ENCODE data around the gene TBC1D1.

TBC1D1 gene

GRCh38 chr4:38145033-38145678 lies 254.3 kb downstream of the TBC1D1 start:
- in situ Hi-C loops (cut with HindIII; ENCODE audit: low pct_unique_long_range_greater_than_20kb, low sequenced_read_pairs): no loop called here
- no peak for DNase-seq (ENCODE audit: low read depth in 1 of 2, low spot score in 1 of 2)
- no peak for TF ChIP-seq JUND (IDR thresholded peaks at IDR 0.05; ENCODE audit: low read depth)

DNA sequence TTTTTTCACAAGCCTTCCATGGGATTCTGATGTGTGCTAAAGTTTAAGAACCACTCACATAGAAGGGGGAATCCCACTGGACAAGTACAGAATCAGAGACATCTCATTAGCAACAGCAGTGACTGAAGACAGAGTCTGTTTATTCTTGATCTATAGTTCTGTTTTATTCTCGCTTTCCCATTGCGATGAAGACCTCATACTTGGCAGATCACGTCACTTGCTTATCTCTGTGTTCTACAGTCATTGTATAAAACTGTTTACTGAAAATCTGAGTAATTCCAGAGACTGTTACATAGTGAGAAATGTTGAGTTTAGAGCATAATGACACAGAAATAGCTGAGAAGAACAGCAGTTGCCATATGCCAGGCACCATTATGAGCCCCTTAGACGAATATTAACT lies 254.9 kb downstream of the TBC1D1 start:
- no peak for TF ChIP-seq JUND (IDR thresholded peaks at IDR 0.05; ENCODE audit: low read depth)
- in situ Hi-C loops (cut with HindIII; ENCODE audit: low pct_unique_long_range_greater_than_20kb, low sequenced_read_pairs): no loop called here
- no peak for DNase-seq (ENCODE audit: low read depth in 1 of 2, low spot score in 1 of 2)

DNA sequence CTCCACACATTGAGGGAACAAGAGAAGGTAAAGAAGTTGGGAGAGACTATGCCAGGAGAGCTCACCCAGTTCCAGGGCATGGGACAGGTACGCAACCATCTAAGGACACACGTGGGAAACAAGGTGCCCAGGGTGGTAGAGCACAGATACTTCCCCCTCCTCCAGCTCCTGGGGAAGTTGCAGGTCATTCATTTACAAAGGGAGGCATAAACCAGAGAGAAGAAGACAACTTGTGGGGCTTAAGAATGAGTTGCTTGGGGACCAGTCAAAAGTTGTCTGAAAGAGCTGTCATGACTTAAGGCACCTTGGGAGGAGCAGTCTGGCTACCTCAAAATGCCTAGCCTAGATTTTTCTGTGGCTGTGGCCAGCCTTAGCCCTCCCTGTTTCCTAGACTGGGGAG lies 255.5 kb downstream of the TBC1D1 start:
- TF ChIP-seq JUND (IDR thresholded peaks at IDR 0.05; ENCODE audit: low read depth): no peak

GRCh38 chr4:38149472-38149996 lies 258.6 kb downstream of the TBC1D1 start:
- in situ Hi-C loops (cut with HindIII; ENCODE audit: low pct_unique_long_range_greater_than_20kb, low sequenced_read_pairs): no loop called here
- TF ChIP-seq JUND (IDR thresholded peaks at IDR 0.05; ENCODE audit: low read depth): no peak
- no peak for DNase-seq (ENCODE audit: low read depth in 1 of 2, low spot score in 1 of 2)

More for the DNA sequence above, 255.5 kb downstream of the TBC1D1 start:
- no peak for DNase-seq (ENCODE audit: low read depth in 1 of 2, low spot score in 1 of 2)
- in situ Hi-C loops (cut with HindIII; ENCODE audit: low pct_unique_long_range_greater_than_20kb, low sequenced_read_pairs): no loop called here

DNA sequence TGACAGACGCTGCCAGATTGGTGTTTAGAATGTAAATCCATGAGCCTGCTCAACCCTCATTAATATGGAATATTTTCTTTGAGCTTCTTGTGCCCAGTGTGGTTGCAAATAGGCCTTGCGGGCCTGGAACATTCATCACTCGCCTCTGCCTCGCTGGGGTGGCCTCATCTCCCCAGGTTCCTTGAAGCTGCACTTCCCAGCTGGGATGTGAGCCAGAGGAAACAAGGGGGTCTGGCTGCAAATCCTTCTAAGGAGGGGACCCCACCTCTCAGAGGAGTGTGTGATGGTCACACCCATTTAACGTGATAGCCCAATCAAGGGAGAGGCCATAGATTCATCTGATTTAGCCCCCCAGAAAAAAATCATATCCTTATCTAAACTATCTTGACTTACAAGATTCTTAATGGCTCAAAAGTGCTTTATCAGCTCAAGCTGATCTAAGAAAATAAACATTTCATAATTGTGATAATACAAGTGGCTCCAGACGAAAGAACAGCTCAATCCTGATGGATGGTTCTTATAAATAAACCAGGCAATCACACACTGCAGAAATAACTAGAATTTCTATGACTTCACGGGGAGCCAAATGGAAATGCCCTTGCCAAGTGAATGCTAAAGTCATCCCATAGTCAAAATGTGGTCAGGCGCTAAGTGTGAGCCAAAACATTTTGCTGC lies 259.2 kb downstream of the TBC1D1 start:
- TF ChIP-seq JUND (IDR thresholded peaks at IDR 0.05; ENCODE audit: low read depth): no peak
- in situ Hi-C loops (cut with HindIII; ENCODE audit: low pct_unique_long_range_greater_than_20kb, low sequenced_read_pairs): no loop called here

GRCh38 chr4:38150766-38151165 lies 259.9 kb downstream of the TBC1D1 start:
- TF ChIP-seq JUND (IDR thresholded peaks at IDR 0.05; ENCODE audit: low read depth): no peak
- no peak for DNase-seq (ENCODE audit: low read depth in 1 of 2, low spot score in 1 of 2)
- in situ Hi-C loops (cut with HindIII; ENCODE audit: low pct_unique_long_range_greater_than_20kb, low sequenced_read_pairs): no loop called here

More for the DNA sequence above, 259.2 kb downstream of the TBC1D1 start:
- no peak for DNase-seq (ENCODE audit: low read depth in 1 of 2, low spot score in 1 of 2)

DNA sequence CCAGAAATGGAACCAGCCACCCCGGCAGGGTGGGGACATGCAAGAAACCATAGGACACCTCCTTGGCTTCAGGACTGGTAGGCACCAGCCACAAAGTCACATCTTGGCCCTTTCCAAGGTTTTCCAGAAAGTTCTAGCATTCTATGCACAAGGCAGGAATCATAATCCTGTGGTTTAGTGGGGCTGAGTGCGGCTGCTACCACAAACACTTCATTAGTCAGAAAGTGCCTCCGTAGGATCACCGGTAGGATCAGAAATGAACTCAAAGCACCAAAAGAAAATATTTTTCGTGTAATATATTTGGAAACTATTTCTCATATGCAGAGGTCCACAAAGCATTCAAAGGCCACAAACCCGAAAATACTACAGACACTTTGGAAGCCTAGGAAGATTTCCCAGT lies 261.0 kb downstream of the TBC1D1 start:
- DNase-seq (ENCODE audit: low read depth in 1 of 2, low spot score in 1 of 2): no peak
- in situ Hi-C loops (cut with HindIII; ENCODE audit: low pct_unique_long_range_greater_than_20kb, low sequenced_read_pairs): no loop called here
- TF ChIP-seq JUND (IDR thresholded peaks at IDR 0.05; ENCODE audit: low read depth): no peak

DNA sequence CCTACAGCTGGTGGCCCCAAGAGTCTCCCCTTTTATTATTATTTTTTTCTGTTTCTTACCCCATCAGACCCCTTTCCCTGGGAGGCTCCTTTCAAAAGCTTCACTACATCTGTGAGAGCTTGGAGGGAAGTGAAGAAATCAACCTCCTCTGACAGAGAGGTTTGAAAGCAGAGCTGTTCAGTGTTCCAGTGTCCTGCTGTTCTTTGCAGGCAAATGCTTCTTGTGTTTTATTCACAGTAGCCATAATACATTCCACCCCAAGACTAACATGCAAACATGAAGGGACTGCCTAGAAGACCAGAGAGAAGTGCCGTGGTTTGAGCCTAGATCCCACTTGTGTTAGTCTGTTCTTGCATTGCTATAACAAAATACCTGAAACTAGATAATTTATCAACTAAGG lies 261.4 kb downstream of the TBC1D1 start:
- no peak for TF ChIP-seq JUND (IDR thresholded peaks at IDR 0.05; ENCODE audit: low read depth)
- in situ Hi-C loops (cut with HindIII; ENCODE audit: low pct_unique_long_range_greater_than_20kb, low sequenced_read_pairs): no loop called here
- no peak for DNase-seq (ENCODE audit: low read depth in 1 of 2, low spot score in 1 of 2)

DNA sequence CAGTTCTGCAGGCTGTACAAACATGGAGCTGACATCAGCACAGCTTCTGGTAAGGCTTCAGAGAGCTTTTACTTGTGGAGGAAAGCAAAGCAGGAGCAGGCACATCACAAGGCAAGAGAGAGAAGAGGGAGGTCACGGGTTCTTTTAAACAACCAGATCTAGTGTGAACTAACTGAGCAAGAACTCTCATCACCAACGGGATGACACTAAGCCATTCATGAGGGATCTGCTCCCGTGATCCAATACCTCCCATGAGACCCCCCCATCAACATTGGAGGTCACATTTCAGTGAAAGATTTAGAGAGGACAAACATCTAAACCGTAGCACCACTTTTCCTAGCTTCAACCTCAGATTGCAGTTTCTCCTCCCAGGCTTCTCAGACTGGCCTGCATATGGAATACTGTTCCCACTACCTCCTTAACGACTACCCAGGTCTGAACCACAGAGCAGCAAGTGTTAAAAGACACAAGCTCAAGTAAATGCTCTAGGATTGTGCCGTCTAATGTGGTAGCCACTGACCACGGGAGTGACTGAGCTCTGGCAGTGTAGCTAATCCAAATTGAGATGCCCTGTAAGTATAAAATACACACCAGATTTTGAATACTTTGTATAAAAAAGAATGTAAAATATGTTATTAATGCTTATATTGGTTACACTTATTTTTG lies 262.0 kb downstream of the TBC1D1 start:
- in situ Hi-C loops (cut with HindIII; ENCODE audit: low pct_unique_long_range_greater_than_20kb, low sequenced_read_pairs): no loop called here
- no peak for TF ChIP-seq JUND (IDR thresholded peaks at IDR 0.05; ENCODE audit: low read depth)
- no peak for DNase-seq (ENCODE audit: low read depth in 1 of 2, low spot score in 1 of 2)

- no peak for DNase-seq (ENCODE audit: low read depth in 1 of 2, low spot score in 1 of 2)
- no peak for TF ChIP-seq JUND (IDR thresholded peaks at IDR 0.05; ENCODE audit: low read depth)
- in situ Hi-C loops (cut with HindIII; ENCODE audit: low pct_unique_long_range_greater_than_20kb, low sequenced_read_pairs): no loop called here
Observed at GRCh38 chr4:38153387-38153760, 262.5 kb downstream of the TBC1D1 start.

- in situ Hi-C loops (cut with HindIII; ENCODE audit: low pct_unique_long_range_greater_than_20kb, low sequenced_read_pairs): no loop called here
- TF ChIP-seq JUND (IDR thresholded peaks at IDR 0.05; ENCODE audit: low read depth): no peak
Observed at GRCh38 chr4:38154252-38154651, 263.4 kb downstream of the TBC1D1 start.

GRCh38 chr4:38154681-38155588 lies 264.1 kb downstream of the TBC1D1 start:
- no peak for TF ChIP-seq JUND (IDR thresholded peaks at IDR 0.05; ENCODE audit: low read depth)
- DNase-seq (ENCODE audit: low read depth in 1 of 2, low spot score in 1 of 2): no peak
- in situ Hi-C loops (cut with HindIII; ENCODE audit: low pct_unique_long_range_greater_than_20kb, low sequenced_read_pairs): no loop called here

More at GRCh38 chr4:38154252-38154651, 263.4 kb downstream of the TBC1D1 start:
- DNase-seq (ENCODE audit: low read depth in 1 of 2, low spot score in 1 of 2): no peak

All from T47D (cell line).